Stimulated activated CD8-positive, alpha-beta memory T cell treated with anti-CD3 and anti-CD28 coated beads, Interleukin-12 subunit alpha, Interleukin-12 subunit beta, amount 100 ng/mL, for 24 hours (primary cell): Measurements from ENCODE around the gene STRIT1.

Experiments used
- DNase-seq: peaks from one replicate; pipeline ENCODE4 v3.0.0-alpha.2; 2020; ENCODE audit errors: extremely low read depth

Gene STRIT1

GRCh38 chr3:155293516-155293915, at the start of gene STRIT1:
STRIT1 (minus strand) TSS chr3:155293683.
- DNase-seq, result no peak

GRCh38 chr3:155342344-155342743, 48.9 kb upstream of the STRIT1 start:
- no peak for DNase-seq

DNA sequence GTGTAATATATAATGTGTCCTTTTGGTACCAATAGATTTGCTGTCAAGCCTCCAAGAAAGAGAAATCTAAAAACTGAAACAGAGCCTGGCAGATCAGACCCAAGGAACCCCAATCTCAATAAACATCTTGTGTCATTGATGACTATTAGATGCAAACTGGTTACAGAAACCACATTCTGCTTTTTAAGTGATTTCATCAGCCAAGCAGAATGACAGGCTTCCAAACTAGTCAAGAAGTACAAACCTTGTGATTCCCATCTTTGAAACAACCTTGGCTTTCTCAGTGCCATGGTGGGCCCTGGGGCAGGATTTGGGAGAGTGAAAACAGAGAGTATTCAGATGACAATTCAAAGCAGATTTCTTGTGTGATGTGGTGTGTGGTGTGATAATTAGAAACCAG, 45.6 kb upstream of the STRIT1 start:
- no peak for DNase-seq

DNA sequence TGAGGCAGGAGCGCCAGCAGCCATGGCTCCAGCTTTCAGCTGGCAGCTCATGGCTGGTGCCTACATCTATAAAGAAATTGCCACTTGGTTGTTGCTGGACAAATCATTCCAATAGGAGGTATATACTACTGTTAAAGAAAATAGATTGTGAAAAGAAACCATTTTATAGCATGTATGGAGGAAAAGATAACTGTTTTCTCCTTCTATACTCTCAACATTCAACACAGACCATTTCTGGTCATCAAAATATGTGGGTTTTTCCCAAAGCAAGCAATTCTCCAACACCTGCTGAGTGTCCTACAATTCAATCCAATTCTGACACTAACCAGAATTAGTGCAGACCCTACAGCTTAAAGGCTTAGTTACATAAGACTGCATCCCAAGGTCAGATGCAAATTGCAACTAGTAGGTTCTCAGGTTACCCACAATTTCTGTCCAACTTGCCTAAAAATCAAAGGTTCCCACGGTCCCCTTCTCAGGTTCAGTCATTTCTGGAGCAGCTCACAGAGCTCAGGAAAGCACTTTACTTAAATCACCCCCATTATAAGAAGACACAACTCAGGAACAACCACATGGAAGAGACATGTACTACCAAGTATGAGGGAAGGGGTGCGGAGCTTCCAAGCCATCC, 42.4 kb upstream of the STRIT1 start:
- no peak for DNase-seq

DNA sequence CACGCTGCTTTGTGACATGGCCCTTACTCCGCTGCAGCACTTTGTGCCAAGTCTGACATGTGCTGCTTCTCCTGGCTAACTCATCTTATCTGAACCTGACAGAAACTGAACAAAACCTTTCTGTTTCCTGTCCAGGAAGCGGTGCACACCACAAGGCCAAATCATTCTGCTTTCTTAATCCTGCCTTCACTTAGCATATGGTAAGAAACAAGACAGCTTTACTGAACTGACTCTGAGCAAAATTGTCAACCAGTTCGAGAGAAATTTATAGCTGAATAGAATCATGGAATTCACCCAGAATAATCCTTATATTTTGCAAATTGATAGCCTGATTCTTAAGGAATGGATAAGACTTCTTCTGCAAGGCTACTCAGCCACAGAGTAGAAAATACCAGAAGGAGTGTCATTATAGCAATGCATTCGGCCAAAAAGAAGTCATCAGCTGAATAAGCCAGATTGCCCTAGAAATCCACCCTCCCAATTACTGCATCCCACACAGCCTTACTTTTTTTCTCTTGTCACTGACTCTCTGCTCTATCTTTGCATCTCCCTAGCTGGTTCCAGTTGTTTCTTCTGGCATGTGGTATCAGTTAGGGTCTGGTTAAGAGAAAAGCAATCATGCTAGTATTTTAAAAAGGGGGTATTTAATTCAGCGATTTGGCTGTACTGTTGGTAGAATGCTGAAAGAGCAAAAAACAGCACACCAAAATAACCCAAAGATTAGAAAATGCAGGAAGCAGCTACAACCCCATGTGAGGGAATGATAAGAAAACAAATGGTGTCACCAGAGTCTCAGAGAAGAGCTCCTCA, 41.6 kb upstream of the STRIT1 start:
- no peak for DNase-seq

DNA sequence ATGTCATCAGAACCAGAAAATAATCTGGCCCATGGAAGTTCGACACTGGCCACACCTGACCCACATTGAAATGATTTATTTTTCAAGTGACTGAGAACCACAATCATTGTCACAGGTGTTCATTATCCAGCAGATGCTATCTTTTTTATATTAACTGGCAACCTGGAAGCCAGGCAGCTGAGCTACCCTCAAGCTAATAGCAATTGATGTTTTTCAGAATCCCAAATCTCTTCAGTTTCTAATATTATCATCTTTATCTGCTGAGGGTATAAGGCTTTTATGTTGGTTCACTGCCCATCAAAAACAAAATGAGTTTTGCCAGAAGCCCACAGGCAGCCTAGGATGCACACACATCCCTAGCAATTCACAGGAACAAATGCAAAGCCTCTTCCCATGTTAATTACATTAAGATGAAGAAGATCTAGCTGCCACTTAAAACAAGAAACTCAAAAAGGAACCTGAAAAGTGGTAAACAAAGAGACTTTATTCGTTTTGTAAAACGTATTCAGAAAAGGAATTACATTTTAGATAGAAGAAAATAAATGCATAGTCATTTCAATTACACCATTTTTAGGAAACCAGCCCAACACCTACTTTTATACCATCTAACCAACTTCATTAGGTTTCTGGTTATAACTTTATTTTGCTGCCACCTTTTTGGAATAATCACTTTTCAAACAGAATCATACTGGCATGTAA, 40.9 kb upstream of the STRIT1 start:
- DNase-seq, result no peak

GRCh38 chr3:155332716-155333115, 39.2 kb upstream of the STRIT1 start:
- DNase-seq, result no peak

DNA sequence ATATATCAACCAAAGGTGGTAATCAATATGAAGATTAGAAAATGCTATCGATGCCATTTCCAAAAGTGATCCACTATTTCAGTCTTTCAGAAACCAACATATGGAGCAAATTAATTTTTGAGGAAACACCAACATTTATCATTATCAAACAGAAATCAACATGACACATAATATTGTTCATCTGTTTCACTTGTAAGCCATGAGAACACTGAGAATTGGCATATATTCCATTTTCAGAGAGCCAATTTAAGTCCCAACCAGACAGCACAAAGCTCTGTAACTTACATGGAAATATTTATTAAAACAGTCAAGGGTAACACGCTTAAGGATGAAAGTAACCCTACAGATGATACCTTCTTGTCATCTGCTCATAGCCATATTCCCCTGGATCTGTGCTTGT, 37.6 kb upstream of the STRIT1 start:
- no peak for DNase-seq

DNA sequence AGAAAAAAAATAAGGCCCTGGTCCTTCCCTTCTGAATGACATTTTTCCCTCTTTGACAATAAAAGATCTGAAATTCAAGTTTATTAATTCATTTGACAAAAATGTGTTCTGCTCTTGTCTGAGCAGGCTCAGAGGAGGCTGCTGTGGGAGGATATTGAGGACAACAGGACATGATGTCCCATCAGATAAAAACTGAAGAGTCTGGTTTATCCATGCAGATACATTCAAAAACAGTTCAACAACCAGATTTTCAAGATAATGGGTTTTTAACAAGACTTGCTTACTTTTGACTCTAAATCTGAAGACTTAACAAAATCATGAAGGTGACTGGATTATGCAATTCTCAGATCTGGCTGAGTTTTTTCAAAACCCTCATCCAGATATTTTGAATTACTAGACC, 36.9 kb upstream of the STRIT1 start:
- no peak for DNase-seq

GRCh38 chr3:155329513-155330048, 36.1 kb upstream of the STRIT1 start:
- no peak for DNase-seq

DNA sequence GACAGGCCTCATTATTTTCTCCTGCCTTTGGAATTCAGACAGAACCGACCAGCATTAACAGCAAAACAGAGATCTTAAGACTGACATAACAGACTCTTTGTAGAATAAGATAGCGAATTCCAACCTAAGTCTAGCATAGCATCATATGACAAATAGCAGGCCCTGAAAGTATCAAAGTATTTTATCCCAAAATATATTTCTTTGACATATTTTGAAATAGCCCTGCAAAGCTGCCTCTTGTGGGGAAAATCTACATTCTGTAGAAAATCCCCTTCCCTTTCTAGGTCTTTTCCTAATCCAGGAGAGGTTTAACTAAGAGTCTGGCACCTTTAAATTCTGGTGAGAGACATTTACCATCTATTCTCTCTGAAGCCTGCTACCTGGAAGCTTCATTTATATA, 34.4 kb upstream of the STRIT1 start:
- DNase-seq, result no peak

DNA sequence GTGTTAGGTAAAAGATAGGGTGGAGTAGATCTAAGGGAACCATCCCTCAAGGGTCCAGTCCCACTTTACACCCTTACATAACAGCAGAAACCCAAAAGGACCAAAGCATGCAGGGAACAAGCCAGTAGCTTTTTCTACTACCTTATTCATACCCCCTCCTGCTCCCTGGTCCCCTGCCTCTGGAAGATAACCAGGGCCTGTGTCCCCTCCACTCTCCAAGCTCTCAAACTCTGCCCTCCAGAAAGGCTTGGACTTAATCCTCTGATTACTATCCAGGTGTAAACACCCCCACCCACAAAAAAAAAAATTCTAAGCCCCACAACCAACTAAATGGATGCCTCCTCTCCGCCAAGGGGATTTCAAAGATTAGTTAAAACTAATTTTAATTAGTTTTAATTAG, 33.9 kb upstream of the STRIT1 start:
- DNase-seq, result no peak

DNA sequence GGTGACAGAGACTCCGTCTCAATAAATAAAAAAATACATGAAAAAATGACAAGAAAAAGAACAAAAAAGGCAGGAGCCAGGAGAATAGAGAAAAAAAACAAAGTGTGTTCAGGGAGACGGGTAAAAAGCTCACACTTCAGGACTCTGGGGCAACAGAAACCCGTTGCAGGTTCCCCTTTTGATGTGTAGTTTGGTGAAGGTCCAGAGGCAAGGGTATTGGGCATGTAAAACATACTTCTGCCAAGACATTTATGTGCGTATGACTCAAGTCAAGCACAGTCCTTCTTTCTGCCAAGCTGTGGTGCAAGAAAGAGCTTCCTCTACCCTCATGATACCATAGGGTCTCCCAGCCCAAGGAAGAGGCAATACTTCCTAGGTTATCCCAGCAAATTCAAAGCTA, 33.4 kb upstream of the STRIT1 start:
- DNase-seq, result no peak

DNA sequence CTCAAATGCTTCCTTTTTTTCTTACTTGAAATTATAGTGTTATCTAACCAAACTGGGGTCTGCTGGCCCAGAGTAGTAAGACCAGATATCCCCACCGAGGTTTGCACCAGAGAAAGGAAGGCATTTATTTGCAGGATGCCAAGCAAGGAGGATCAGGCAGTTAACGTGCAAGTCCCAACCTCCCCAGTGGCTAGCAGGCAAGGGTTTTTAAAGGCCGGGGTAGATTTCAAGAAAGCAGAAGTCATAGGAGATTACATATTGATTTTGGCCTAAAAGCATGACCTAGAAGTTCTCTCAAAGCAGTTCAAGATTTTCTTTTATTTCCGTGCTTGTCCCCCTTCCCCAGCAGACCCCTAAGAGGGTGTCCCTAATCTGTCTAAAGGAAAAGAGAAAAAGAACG, 32.8 kb upstream of the STRIT1 start:
- DNase-seq, result no peak

DNA sequence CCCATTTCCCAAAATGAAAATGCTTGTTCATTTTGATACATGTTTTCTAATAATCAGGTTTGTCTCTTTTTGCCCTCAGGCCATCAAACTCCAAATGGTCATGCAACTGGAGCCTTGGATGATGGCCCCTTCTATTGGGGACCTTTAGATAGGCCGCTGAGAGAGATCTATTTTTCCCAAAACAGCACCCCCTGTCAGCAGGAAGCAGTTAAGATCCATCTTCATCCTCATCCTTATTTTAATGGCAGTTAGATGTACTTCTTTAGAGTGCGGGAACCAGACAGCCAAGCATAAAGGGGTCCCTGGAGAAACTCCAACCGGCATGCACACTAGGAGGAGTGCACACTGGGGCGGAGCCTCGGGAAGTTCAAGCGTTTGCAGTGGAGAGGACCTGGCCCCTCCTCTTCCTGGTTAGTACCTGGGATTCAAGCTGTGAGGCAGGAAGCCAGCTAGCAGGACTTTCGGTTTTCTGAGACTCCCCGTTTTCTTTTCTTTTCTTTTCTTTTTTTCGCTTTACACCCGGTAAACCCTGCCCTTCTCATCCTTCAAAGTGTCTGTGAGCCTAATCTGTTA, 31.9 kb upstream of the STRIT1 start:
- no peak for DNase-seq

DNA sequence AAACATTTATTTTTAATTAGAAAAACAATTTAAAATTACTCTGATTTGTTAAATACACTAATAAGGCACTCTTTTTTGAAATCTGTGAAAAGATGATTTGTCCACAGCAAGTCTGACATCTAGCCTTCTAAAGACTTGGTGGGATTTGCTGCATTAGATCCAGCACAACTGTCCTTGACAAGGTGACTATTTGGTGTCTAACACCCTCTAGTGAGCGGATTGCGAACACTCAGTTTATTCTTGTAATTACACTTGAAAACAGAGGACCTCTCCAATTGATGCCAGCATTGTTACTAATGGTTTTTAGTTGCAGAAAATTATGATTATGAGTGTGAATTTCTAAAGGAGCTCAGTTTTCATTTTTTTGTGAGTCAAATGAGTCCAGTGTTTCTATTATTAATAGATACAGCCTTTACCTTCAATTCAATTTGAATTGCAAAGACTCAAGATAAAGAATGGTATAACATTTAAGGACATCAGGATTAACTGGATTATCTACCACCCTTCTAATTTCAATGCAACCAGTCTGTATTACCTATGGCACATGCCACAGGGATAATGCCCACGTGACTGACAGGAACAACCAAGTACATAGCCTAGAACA, 29.7 kb upstream of the STRIT1 start:
- no peak for DNase-seq

DNA sequence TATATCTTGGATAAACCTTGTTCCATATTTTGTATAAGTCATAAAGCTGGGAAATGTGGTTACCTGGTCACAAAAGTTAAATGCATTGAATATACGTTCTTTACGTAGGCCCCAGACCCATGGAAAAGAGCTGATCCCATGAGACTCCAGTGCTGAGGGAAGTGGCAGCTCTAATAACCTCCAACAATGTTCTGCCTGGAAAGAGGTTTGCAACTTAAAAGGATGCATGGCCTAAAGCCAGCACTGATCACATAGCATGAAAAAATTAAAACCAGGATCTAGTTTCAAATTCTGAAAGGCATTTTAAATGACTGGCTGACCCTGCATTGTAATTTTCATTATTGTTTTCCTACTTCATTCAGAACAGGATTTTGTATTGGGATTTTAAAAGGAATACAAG, 27.9 kb upstream of the STRIT1 start:
- DNase-seq, result no peak

- no peak for DNase-seq
These were observed 27.5 kb upstream of the STRIT1 start for GRCh38 chr3:155320934-155321333.

GRCh38 chr3:155318740-155319139, 25.3 kb upstream of the STRIT1 start:
- DNase-seq, result no peak

DNA sequence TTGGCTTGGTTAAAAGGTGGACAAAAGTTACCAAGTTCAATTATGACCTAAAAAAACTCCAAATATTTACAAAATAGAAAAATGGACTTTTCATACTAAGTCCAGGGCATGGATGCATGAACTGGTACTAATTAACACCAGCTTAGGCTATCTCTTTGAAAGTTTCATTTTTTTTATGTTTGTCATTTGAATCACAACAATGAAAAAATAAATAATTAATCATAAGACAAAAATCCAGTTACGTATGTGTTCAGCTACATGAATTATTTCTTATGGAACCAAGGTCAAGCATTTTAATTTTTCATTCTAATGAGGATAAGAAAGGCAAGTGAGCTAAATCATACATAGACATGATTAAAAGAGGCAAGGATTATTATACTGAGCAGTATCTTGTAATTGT, 23.7 kb upstream of the STRIT1 start:
- no peak for DNase-seq

GRCh38 chr3:155316426-155316825, 22.9 kb upstream of the STRIT1 start:
- DNase-seq, result no peak

- no peak for DNase-seq
These were observed 20.4 kb upstream of the STRIT1 start for GRCh38 chr3:155313916-155314315.
